HepG2 (cell line): Measurements from ENCODE around the gene NUFIP1.

Experiments used
- CAMTA2 ChIP-seq: sonication (generic); formaldehyde crosslinking; IDR thresholded peaks from 2 replicates; pipeline ENCODE4 v1.4.0; 2020; ENCODE audit warnings: mild to moderate bottlenecking, missing genetic modification reagents, borderline replicate concordance
- DNMT1 ChIP-seq: sonication (generic); formaldehyde crosslinking; IDR thresholded peaks from 2 replicates; pipeline ENCODE4 v1.5.1; 2020; ENCODE audit warnings: mild to moderate bottlenecking, missing genetic modification reagents
- GTF2F1 ChIP-seq: fragments of 150-350 bp; IDR thresholded peaks from 2 replicates; pipeline ENCODE4 v1.6.1; 2014; ENCODE audit warnings: low read length
- MIER3 ChIP-seq: IDR thresholded peaks from 2 replicates; pipeline ENCODE4 v1.6.1; 2016; ENCODE audit warnings: missing compliant biosample characterization, borderline replicate concordance
- NCOR1 ChIP-seq: fragments of 200-600 bp; sonication (generic); IDR thresholded peaks from 2 replicates; pipeline ENCODE4 v1.7.0; 2017; ENCODE audit warnings: antibody characterized with exemption, low read length, borderline replicate concordance
- PLRG1 ChIP-seq: fragments of 450-650 bp; conservative IDR thresholded peaks from 2 replicates; pipeline ENCODE4 v1.6.1; 2016
- TF ChIP-seq, protein P1 (sequence below), 2 experiments: sonication (generic) in 1 of 2; formaldehyde crosslinking in 1 of 2; IDR thresholded peaks; 2 replicates each; pipeline versions ENCODE4 v1.5.1 to v1.6.1; 2011 to 2020; ENCODE audit warnings: borderline replicate concordance in 1 of 2, low read depth in 1 of 2, low read length in 1 of 2, mild to moderate bottlenecking in 1 of 2, missing genetic modification reagents in 1 of 2, moderate library complexity in 1 of 2
- TF ChIP-seq, protein P2 (sequence below): sonication (generic); formaldehyde crosslinking; IDR thresholded peaks from 2 replicates; pipeline ENCODE4 v1.5.0; 2020; ENCODE audit warnings: mild to moderate bottlenecking, missing genetic modification reagents, moderate library complexity

DNA sequence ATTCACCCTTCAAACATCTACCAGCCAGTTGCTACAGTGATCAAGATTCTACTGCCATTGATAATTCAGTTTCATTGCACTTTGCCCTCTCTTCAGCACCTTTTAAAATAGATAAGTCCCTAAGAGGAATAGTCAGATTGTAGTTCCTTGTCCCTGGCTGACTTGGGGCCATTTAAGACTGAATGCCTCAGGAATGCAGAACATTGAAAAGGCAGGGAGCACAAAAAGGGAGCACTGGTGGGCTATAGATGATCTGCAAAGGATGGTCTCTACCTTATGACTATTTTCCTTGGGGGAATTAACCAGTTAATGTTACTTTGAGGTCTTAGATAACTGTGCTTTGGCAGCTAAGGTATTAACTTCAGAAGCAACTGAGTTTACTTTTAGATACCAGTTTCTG, 46.9 kb upstream of the NUFIP1 start:
- TF ChIP-seq DNMT1: no peak
- TF ChIP-seq GTF2F1: no peak
- TF ChIP-seq, protein P1, sequence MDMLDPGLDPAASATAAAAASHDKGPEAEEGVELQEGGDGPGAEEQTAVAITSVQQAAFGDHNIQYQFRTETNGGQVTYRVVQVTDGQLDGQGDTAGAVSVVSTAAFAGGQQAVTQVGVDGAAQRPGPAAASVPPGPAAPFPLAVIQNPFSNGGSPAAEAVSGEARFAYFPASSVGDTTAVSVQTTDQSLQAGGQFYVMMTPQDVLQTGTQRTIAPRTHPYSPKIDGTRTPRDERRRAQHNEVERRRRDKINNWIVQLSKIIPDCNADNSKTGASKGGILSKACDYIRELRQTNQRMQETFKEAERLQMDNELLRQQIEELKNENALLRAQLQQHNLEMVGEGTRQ (IDR thresholded peaks at IDR 0.05; ENCODE audit: low read depth, low read length): no peak
- TF ChIP-seq, protein P1 (CRISPR knock-in tag; IDR thresholded peaks at IDR 0.05; ENCODE audit: borderline replicate concordance): no peak
- TF ChIP-seq CAMTA2: no peak
- TF ChIP-seq, protein P2, sequence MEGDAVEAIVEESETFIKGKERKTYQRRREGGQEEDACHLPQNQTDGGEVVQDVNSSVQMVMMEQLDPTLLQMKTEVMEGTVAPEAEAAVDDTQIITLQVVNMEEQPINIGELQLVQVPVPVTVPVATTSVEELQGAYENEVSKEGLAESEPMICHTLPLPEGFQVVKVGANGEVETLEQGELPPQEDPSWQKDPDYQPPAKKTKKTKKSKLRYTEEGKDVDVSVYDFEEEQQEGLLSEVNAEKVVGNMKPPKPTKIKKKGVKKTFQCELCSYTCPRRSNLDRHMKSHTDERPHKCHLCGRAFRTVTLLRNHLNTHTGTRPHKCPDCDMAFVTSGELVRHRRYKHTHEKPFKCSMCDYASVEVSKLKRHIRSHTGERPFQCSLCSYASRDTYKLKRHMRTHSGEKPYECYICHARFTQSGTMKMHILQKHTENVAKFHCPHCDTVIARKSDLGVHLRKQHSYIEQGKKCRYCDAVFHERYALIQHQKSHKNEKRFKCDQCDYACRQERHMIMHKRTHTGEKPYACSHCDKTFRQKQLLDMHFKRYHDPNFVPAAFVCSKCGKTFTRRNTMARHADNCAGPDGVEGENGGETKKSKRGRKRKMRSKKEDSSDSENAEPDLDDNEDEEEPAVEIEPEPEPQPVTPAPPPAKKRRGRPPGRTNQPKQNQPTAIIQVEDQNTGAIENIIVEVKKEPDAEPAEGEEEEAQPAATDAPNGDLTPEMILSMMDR (CRISPR knock-in tag): no peak
- TF ChIP-seq NCOR1: no peak
- no peak for TF ChIP-seq MIER3 (CRISPR knock-in tag)
- no peak for TF ChIP-seq PLRG1
